ENCODE data around the gene UGT1A4. TPM values are rescaled to one million over a fixed set of nuclear protein-coding genes. Genes with fewer than 3 reads are reported as not detected.
A peak's percentile ranks its signal among the peaks of the same experiment; 100 is the strongest.

Gene UGT1A4
- total and polyA plus RNA-seq, 2 of the 8 experiments (the other 6 are each of a cell fraction or from before 2014, with no cell fraction given), result not detected

DNA sequence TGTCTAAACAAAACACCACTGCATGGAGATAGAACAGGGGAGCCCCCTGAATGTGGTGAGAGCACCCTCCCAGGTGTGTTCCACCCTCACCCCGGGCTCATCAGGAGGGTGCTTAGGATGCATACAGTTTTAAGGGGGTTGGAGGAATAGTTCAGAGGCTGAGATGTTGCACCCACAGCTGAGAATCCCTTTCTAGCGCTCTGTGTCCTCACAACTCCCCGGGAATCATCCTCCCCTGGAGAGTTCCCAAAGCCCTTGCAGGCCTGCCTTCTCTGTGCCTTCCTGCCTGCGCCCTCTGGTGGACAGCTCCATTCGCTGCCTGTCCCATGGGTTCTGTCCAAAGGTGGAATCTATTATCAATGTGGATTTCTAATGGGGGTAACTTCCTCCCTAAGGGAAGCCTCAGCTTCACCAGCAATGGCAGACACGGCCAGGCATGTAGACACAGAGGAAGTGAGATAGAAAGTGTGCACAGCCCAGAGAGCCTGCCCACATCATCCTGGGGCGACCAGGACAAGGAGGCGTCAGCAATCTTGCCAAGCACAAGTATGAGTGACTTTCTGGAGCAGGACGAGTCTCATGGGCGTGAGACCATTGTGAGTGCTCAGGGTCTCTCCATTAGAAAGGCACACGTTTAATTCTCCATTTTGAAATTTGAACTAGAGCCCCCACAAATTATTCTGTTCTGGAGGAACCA is 7.1 kb upstream of the UGT1A4 start:
- no peaks in the 10 kb centered on the region for H3K4me1 ChIP-seq (replicated peaks in 1 of 4; ENCODE audit: control insufficient read depth in 3 of 4, insufficient read depth in 4 of 4, low read length in 3 of 4)
- H3K9ac ChIP-seq (replicated peaks in 1 of 4; ENCODE audit: extremely low read depth in 1 of 4, low read depth in 3 of 4, low read length in 3 of 4), result no peak overlapping the region
- H3K4me2 ChIP-seq (ENCODE audit: insufficient read depth in 1 of 2, low read depth in 2 of 2, low read length in 2 of 2), result no peak overlapping the region
- H3K79me2 ChIP-seq (ENCODE audit: control insufficient read depth in 1 of 2, insufficient read depth in 2 of 2, low read length in 2 of 2), result no peaks in the 10 kb centered on the region
- POLR2A ChIA-PET (ENCODE audit: partially characterized antibody), result no interaction called here
- no peak overlapping the region for H4K91ac ChIP-seq (replicated peaks; ENCODE audit: insufficient read length, low read length)
- no peak overlapping the region for H3K23ac ChIP-seq (ENCODE audit: insufficient read length)
- H3K23me2 ChIP-seq (ENCODE audit: low read depth, low read length), result no peaks in the 10 kb centered on the region
- FAIRE-seq (peak; percentile 75), DNase-seq (ENCODE audit: low read depth in 1 of 2, low spot score in 2 of 2) (peak; percentile 50 to 91)
- no peak overlapping the region for H3K4me3 ChIP-seq (ENCODE audit: extremely low read depth in 1 of 4, insufficient read depth in 2 of 4, low read depth in 3 of 4, low read length in 4 of 4)
- H4K5ac ChIP-seq (ENCODE audit: insufficient read length, low read depth, low read length), result no peak overlapping the region
- no peak overlapping the region for H3K14ac ChIP-seq (ENCODE audit: insufficient read length)
- H3K56ac ChIP-seq (replicated peaks; ENCODE audit: insufficient read length, low read depth, low read length), result no peak overlapping the region
- no peak overlapping the region for H2BK120ac ChIP-seq (replicated peaks; ENCODE audit: low read depth, low read length)
- H2BK5ac ChIP-seq (ENCODE audit: low read depth, low read length), result no peak overlapping the region
- H2AFZ ChIP-seq (ENCODE audit: low read length), result peak overlapping the region; percentile 94; the same call in 1 of the 2 replicates
- H4K20me1 ChIP-seq (replicated peaks in 1 of 2; ENCODE audit: control insufficient read depth in 1 of 2, insufficient read depth in 2 of 2, low read length in 2 of 2), result no peaks in the 10 kb centered on the region
- H3K27ac ChIP-seq (ENCODE audit: low read depth, low read length), result no peak overlapping the region
- H3K79me1 ChIP-seq (ENCODE audit: low read depth, low read length), result no peaks in the 10 kb centered on the region
- H2AK5ac ChIP-seq (ENCODE audit: low read depth, low read length), result no peak overlapping the region
- H4K8ac ChIP-seq (ENCODE audit: extremely low read depth, insufficient read depth, low read length), result 0 out of 2 replicates have a peak overlapping the region, but pooled peaks have one; percentile 8
- H2BK12ac ChIP-seq (ENCODE audit: low read depth, low read length), result no peak overlapping the region
- H3K9me3 ChIP-seq (ENCODE audit: insufficient read depth in 2 of 2, low read depth in 1 of 2, low read length in 1 of 2), result no peaks in the 10 kb centered on the region
- WGBS, 2 experiments (ENCODE audit: extremely low coverage in 1 of 2, insufficient coverage in 1 of 2, insufficient read length in 1 of 2, insufficient replicate concordance in 2 of 2, low coverage in 1 of 2, low lambda C conversion rate in 2 of 2, missing lambda C conversion rate in 1 of 2), result 54% methylated on average over 11 of the region's 11 CpGs; no CpG with 5 or more reads in 1 of the 2 experiments
- no peak overlapping the region for H2BK15ac ChIP-seq (ENCODE audit: low read length)
- H3K4ac ChIP-seq (replicated peaks; ENCODE audit: insufficient read length, low read depth, low read length), result no peak overlapping the region
- peaks cover 0 to 1% (median 0%) of the 10 kb centered on the region in 4 experiments; a peak in 1 of 7 replicates for H3K27me3 ChIP-seq (replicated peaks in 1 of 4; ENCODE audit: control insufficient read depth in 3 of 4, extremely low read depth in 1 of 4, insufficient read depth in 3 of 4, low read length in 3 of 4)
- no peak overlapping the region for H2BK20ac ChIP-seq (ENCODE audit: low read length)
- CTCF ChIA-PET (ENCODE audit: partially characterized antibody), result interaction anchor here (0.6 to 3.2 kb wide), 22 partner anchors 13 to 283 kb away, joined by 3 to 19 read pairs (median 4); partner anchors contain the start of gene UGT1A3
- H3K36me3 ChIP-seq (ENCODE audit: control insufficient read depth in 2 of 4, insufficient read depth in 4 of 4, low read length in 3 of 4), result no peaks in the 10 kb centered on the region
- H3K18ac ChIP-seq (ENCODE audit: extremely low read depth, low read length), result no peak overlapping the region
- peak; percentile 39; the same call in 1 of the 2 replicates for TF ChIP-seq YY1 (IDR thresholded peaks at IDR 0.05; ENCODE audit: low read depth, low read length)
- TF ChIP-seq JUND (IDR thresholded peaks at IDR 0.05; ENCODE audit: low read length), result no peak
- no peak for TF ChIP-seq CEBPB (IDR thresholded peaks at IDR 0.05; ENCODE audit: low read depth, low read length)
